Ovary (tissue), 9 donors: Measurements from ENCODE around the gene HIF1AN. TPM values are rescaled to one million over a fixed set of nuclear protein-coding genes. Genes with fewer than 3 reads are reported as not detected.

Source experiments
- DNase-seq, 5 donors: peaks; one replicate each; pipeline ENCODE4 v3.0.0-alpha.2; 2019 to 2020
- H3K27ac ChIP-seq, 2 donors: fragments of 200-600 bp; one replicate each; pipeline versions ENCODE4 v1.5.1 to v1.8.0; 2019 to 2022
- H3K27me3 ChIP-seq: fragments of 200-600 bp; one replicate; pipeline ENCODE4 v1.8.0; 2022
- H3K36me3 ChIP-seq: fragments of 200-600 bp; sonication (generic); one replicate; pipeline ENCODE4 v1.5.1; 2019
- H3K4me1 ChIP-seq: one replicate; pipeline ENCODE4 v1.8.1; 2013; ENCODE audit warnings: mild to moderate bottlenecking, moderate library complexity; ENCODE audit not compliant: insufficient read depth
- H3K4me3 ChIP-seq: fragments of 200-600 bp; sonication (generic); one replicate; pipeline ENCODE4 v1.5.1; 2017
- H3K9me3 ChIP-seq, 2 donors: fragments of 200-600 bp in 1 of 2; sonication (generic) in 1 of 2; one replicate each; pipeline versions ENCODE4 v1.5.1 to v1.8.1; 2013 to 2019; ENCODE audit warnings: mild to moderate bottlenecking in 1 of 2, moderate library complexity in 1 of 2
- CTCF ChIP-seq, 3 donors: fragments of 450-650 bp in 2 of 3; fragments of 200-600 bp in 1 of 3; IDR thresholded peaks; one replicate each; pipeline versions ENCODE4 v1.5.1 to v1.8.0; 2016 to 2022; ENCODE audit warnings: antibody characterized with exemption in 3 of 3, mild to moderate bottlenecking in 1 of 3
- EP300 ChIP-seq: sonication (generic); formaldehyde crosslinking; IDR thresholded peaks from one replicate; pipeline ENCODE4 v1.6.1; 2017; ENCODE audit warnings: antibody characterized with exemption
- POLR2A ChIP-seq: fragments of 450-650 bp; IDR thresholded peaks from one replicate; pipeline ENCODE4 v1.6.1; 2017; ENCODE audit warnings: antibody characterized with exemption, mild to moderate bottlenecking, moderate library complexity
- WGBS, 3 donors: extraction: QIAGEN DNeasy Blood & Tissue Kit in 1 of 3; methylation state at CpG; one replicate each; pipeline versions ENCODE4 v1.1.5 to v1.1.7; 2013 to 2017; 5-methylcytosine and 5-hydroxymethylcytosine counted together
- intact Hi-C, 4 donors: fragments of 100-400 bp; cut with DNase I; formaldehyde crosslinking; loops; one replicate each; pipeline versions ENCODE4 v1.11.0 to v1.15.1; 2022 to 2023
- polyA plus RNA-seq, 2 donors: library from polyadenylated mRNA; stranded (reverse); fragments of 200-250 nt in 1 of 2; fragments of 350-450 nt in 1 of 2; fragmentation: Illumina TruSeq in 1 of 2; extraction: RNeasy Lipid Tissue Mini Kit (QIAGEN cat#74804) in 1 of 2; gene quantifications; one replicate each; pipeline ENCODE4 v1.2.3, GENCODE V29; 2013 to 2014
- total RNA-seq, 7 donors: library from RNA; depleted of rRNA in 2 of 7; stranded (reverse); fragments of >200 nt in 2 of 7; fragmentation: NEBNext Ultra II Directional in 3 of 7; extraction: Animal tissue kit (Norgen Biotek cat#: 25700) in 3 of 7; gene quantifications; one replicate each; pipeline versions ENCODE4 v1.1.0 to v1.2.4, GENCODE V29; 2016 to 2023
- donor health status: DM: no; HTN: no; CAD: no; lungs with moderate emphysema.
- donor health status: DM: no; HTN: no; CAD: no.
- donor health status: Bipolar disorder and iron deficiency.
- donor health status: DM: yes; HTN: yes; CAD: no.
- donor health status: DM: no; HTN: no; CAD: no.
- donor health status: DM: yes; HTN: yes; CAD: no.

The HIF1AN gene
- total and polyA plus RNA-seq, 9 donors, result 6.3 to 60.2 (median 40.1) TPM

- no peak for TF ChIP-seq CTCF (IDR thresholded peaks at IDR 0.05)
- no peak for TF ChIP-seq POLR2A
- no peak for TF ChIP-seq EP300
- DNase-seq, result no peak
- no peaks in the 10 kb centered on the region for H3K4me1 ChIP-seq
- H3K36me3 ChIP-seq, result no peaks in the 10 kb centered on the region
- H3K4me3 ChIP-seq, result no peak overlapping the region
- no peaks in the 10 kb centered on the region for H3K27me3 ChIP-seq
- intact Hi-C loops, result no loop called here
- H3K27ac ChIP-seq, result no peak overlapping the region
- WGBS, 3 donors, result 88 to 95% (median 89%) methylated on average over 3 of the region's 3 CpGs
- no peaks in the 10 kb centered on the region for H3K9me3 ChIP-seq
Measured at GRCh38 chr10:100553929-100554328, 18.2 kb downstream of the HIF1AN start.

GRCh38 chr10:100554902-100555301, 19.2 kb downstream of the HIF1AN start:
- Histone ChIP-seq H3K4me3 (no peak overlapping the region), H3K27ac (no peak overlapping the region), H3K9me3 (no peaks in the 10 kb centered on the region), H3K4me1 (no peaks in the 10 kb centered on the region), H3K36me3 (no peaks in the 10 kb centered on the region), H3K27me3 (no peaks in the 10 kb centered on the region)
- TF ChIP-seq CTCF (IDR thresholded peaks at IDR 0.05), result no peak
- intact Hi-C loops, result no loop called here
- DNase-seq, result no peak
- WGBS, 3 donors, result 84 to 96% (median 87%) methylated on average over 2 of the region's 2 CpGs

GRCh38 chr10:100560248-100560647, 24.5 kb downstream of the HIF1AN start:
- Histone ChIP-seq H3K4me3 (no peak overlapping the region), H3K9me3 (no peaks in the 10 kb centered on the region), H3K27me3 (no peaks in the 10 kb centered on the region), H3K4me1 (peaks cover 10% of the 10 kb centered on the region), H3K36me3 (no peaks in the 10 kb centered on the region), H3K27ac (no peak overlapping the region)
- intact Hi-C loops, result loop anchor here in 2 of 4 donors (5.0 to 10.0 kb wide), 2 partner anchors 315 to 317 kb away; no protein-coding TSS in a partner anchor
- WGBS, 3 donors, result 95 to 100% (median 100%) methylated on average over 1 of the region's 1 CpG
- no peak for DNase-seq
- TF ChIP-seq CTCF (IDR thresholded peaks at IDR 0.05) (no peak), POLR2A (no peak), EP300 (no peak)

GRCh38 chr10:100561005-100561404, 25.3 kb downstream of the HIF1AN start:
- no peak for TF ChIP-seq CTCF (IDR thresholded peaks at IDR 0.05)
- no peak for TF ChIP-seq POLR2A
- no peak for TF ChIP-seq EP300
- no peak overlapping the region for H3K27ac ChIP-seq
- intact Hi-C loops, result loop anchor here in 2 of 4 donors (5.0 to 10.0 kb wide), 2 partner anchors 314 to 316 kb away; no protein-coding TSS in a partner anchor
- no peaks in the 10 kb centered on the region for H3K36me3 ChIP-seq
- H3K4me3 ChIP-seq, result no peak overlapping the region
- no peaks in the 10 kb centered on the region for H3K9me3 ChIP-seq
- no peak for DNase-seq
- H3K27me3 ChIP-seq, result no peaks in the 10 kb centered on the region
- WGBS, 3 donors, result 49 to 58% (median 51%) methylated on average over 2 of the region's 2 CpGs
- peaks cover 10% of the 10 kb centered on the region for H3K4me1 ChIP-seq
